Measurements from ENCODE around the gene DIPK1C.

The DIPK1C gene

GRCh38 chr18:74436158-74436769 lies 20.8 kb downstream of the DIPK1C start:
- no peaks in the 10 kb centered on the region for H3K36me3 ChIP-seq
- no peak overlapping the region for H3K27ac ChIP-seq
- peak in 1 of 2 donors; percentile 42 for DNase-seq
- H3K4me1 ChIP-seq, result no peaks in the 10 kb centered on the region
- H3K4me3 ChIP-seq, result no peak overlapping the region
- H3K27me3 ChIP-seq, result peaks cover 0 to 4% of the 10 kb centered on the region in 2 donors
- intact Hi-C loops (cut with DNase I; ENCODE audit: low total_unique reads), result no loop called here
- TF ChIP-seq CTCF (IDR thresholded peaks at IDR 0.05), result no peak
- H3K9me3 ChIP-seq, result no peaks in the 10 kb centered on the region

- Histone ChIP-seq H3K36me3 (no peaks in the 10 kb centered on the region), H3K27ac (no peak overlapping the region), H3K4me1 (no peaks in the 10 kb centered on the region), H3K4me3 (no peak overlapping the region), H3K9me3 (no peaks in the 10 kb centered on the region), H3K27me3 (peaks cover 0 to 4% of the 10 kb centered on the region in 2 donors)
- no peak for TF ChIP-seq CTCF (IDR thresholded peaks at IDR 0.05)
- intact Hi-C loops (cut with DNase I; ENCODE audit: low total_unique reads), result no loop called here
- peak in 1 of 2 donors; percentile 19 for DNase-seq
These were observed 21.4 kb downstream of the DIPK1C start for GRCh38 chr18:74435740-74436139.

DNA sequence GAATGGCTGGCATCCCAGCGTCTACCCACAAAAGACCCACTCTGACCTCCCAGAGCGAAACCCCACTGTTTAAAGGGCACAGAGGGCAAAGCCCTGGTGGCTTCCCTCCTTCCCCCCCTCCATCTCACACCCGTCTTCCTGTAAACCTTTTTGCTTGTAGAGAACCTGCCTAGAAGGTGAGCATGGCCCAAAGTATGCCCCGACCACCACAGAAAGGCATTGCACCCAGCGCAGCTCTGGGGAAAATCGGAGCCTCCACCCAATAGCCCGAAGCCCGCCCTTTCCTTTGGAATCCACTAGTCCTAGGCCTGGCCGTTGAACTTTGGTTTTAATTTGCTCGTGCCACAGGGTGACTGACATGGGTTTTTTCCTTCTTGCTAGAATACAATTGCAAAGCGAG lies 22.6 kb downstream of the DIPK1C start:
- Histone ChIP-seq H3K27me3 (peaks cover 0 to 4% of the 10 kb centered on the region in 2 donors), H3K4me3 (no peak overlapping the region), H3K9me3 (no peaks in the 10 kb centered on the region), H3K27ac (no peak overlapping the region), H3K36me3 (no peaks in the 10 kb centered on the region), H3K4me1 (no peaks in the 10 kb centered on the region)
- DNase-seq, result peak in 1 of 2 donors; percentile 43
- TF ChIP-seq CTCF (IDR thresholded peaks at IDR 0.05), result no peak
- intact Hi-C loops (cut with DNase I; ENCODE audit: low total_unique reads), result no loop called here

- no peaks in the 10 kb centered on the region for H3K9me3 ChIP-seq
- intact Hi-C loops (cut with DNase I; ENCODE audit: low total_unique reads), result no loop called here
- TF ChIP-seq CTCF (IDR thresholded peaks at IDR 0.05), result no peak
- no peak overlapping the region for H3K27ac ChIP-seq
- H3K4me3 ChIP-seq, result no peak overlapping the region
- no peak for DNase-seq
- no peaks in the 10 kb centered on the region for H3K4me1 ChIP-seq
- peaks cover 0 to 2% of the 10 kb centered on the region in 2 donors for H3K27me3 ChIP-seq
- no peaks in the 10 kb centered on the region for H3K36me3 ChIP-seq
These were observed 26.1 kb downstream of the DIPK1C start for GRCh38 chr18:74430806-74431571.

GRCh38 chr18:74430231-74430630 lies 26.9 kb downstream of the DIPK1C start:
- Histone ChIP-seq H3K4me1 (no peaks in the 10 kb centered on the region), H3K27me3 (no peaks in the 10 kb centered on the region), H3K9me3 (no peaks in the 10 kb centered on the region), H3K4me3 (no peak overlapping the region), H3K27ac (no peak overlapping the region), H3K36me3 (no peaks in the 10 kb centered on the region)
- TF ChIP-seq CTCF (IDR thresholded peaks at IDR 0.05), result no peak
- intact Hi-C loops (cut with DNase I; ENCODE audit: low total_unique reads), result no loop called here
- no peak for DNase-seq

All from tibial artery (tissue), 4 donors.